Endodermal cell (in vitro differentiated cells): ENCODE results near the gene G0S2. TPM values are rescaled to one million over a fixed set of nuclear protein-coding genes. Genes with fewer than 3 reads are reported as not detected.
A peak's percentile ranks its signal among the peaks of the same experiment; 100 is the strongest.

Source experiments
- DNase-seq: peaks from one replicate; pipeline ENCODE4 v3.0.0-alpha.2; 2017
- H3K27ac ChIP-seq: 2 replicates; pipeline ENCODE4 v1.5.1; 2013; ENCODE audit warnings: mild to moderate bottlenecking, low read depth, low read length, moderate library complexity
- H3K27me3 ChIP-seq: 2 replicates; pipeline ENCODE4 v1.6.1; 2013; ENCODE audit warnings: mild to moderate bottlenecking, low read length, moderate library complexity; ENCODE audit not compliant: insufficient read depth, control insufficient read depth, poor library complexity, severe bottlenecking
- H3K36me3 ChIP-seq: 2 replicates; pipeline ENCODE4 v1.7.0; 2013; ENCODE audit warnings: mild to moderate bottlenecking, low read length, moderate library complexity; ENCODE audit not compliant: control insufficient read depth, insufficient read depth
- H3K4me1 ChIP-seq: one replicate; pipeline ENCODE4 v1.7.0; 2013; ENCODE audit warnings: low read length; ENCODE audit not compliant: control insufficient read depth, insufficient read depth
- H3K4me3 ChIP-seq: 2 replicates; pipeline ENCODE4 v1.5.1; 2013; ENCODE audit warnings: mild to moderate bottlenecking, low read length, moderate library complexity
- H3K9ac ChIP-seq: 2 replicates; pipeline ENCODE4 v1.6.1; 2013; ENCODE audit warnings: mild to moderate bottlenecking, low read length, moderate library complexity; ENCODE audit not compliant: poor library complexity, severe bottlenecking; ENCODE audit errors: extremely low read depth
- H3K9me3 ChIP-seq: 2 replicates; pipeline ENCODE4 v1.6.1; 2013; ENCODE audit warnings: mild to moderate bottlenecking, low read length, moderate library complexity; ENCODE audit not compliant: control insufficient read depth
- H3K27ac Mint-ChIP-seq: 2 replicates; pipeline ENCODE4 v1.8.0; 2020; ENCODE audit warnings: mixed read lengths
- H3K27me3 Mint-ChIP-seq: 2 replicates; pipeline ENCODE4 v1.8.0; 2021; ENCODE audit warnings: mild to moderate bottlenecking, mixed read lengths; ENCODE audit not compliant: insufficient read depth
- H3K36me3 Mint-ChIP-seq: 2 replicates; pipeline ENCODE4 v1.8.0; 2020; ENCODE audit warnings: low read depth, mixed read lengths
- H3K4me1 Mint-ChIP-seq: 2 replicates; pipeline ENCODE4 v1.8.0; 2020; ENCODE audit warnings: mixed read lengths
- H3K4me3 Mint-ChIP-seq: 2 replicates; pipeline ENCODE4 v1.8.0; 2020; ENCODE audit warnings: mild to moderate bottlenecking, moderate library complexity, mixed read lengths
- H3K9me3 Mint-ChIP-seq: 2 replicates; pipeline ENCODE4 v1.8.0; 2020; ENCODE audit warnings: mild to moderate bottlenecking, mixed read lengths
- WGBS, 2 experiments: methylation state at CpG; one replicate each; pipeline versions ENCODE4 v1.1.5 to v1.1.7; 2013; ENCODE audit warnings: missing lambda C conversion rate in 2 of 2, mixed read lengths in 1 of 2; ENCODE audit not compliant: insufficient coverage in 1 of 2, insufficient read length in 1 of 2; 5-methylcytosine and 5-hydroxymethylcytosine counted together
- total RNA-seq, 2 donors: library from RNA; stranded (reverse); fragmentation: NEBNext Ultra II Directional in 1 of 2; extraction: Animal tissue kit (Norgen Biotek cat#: 25700) in 1 of 2; gene quantifications; 2 replicates in 1 of 2; 3 replicates in 1 of 2; pipeline ENCODE4 v1.2.1, GENCODE V29; 2021
- TF ChIP-seq, protein P1 (sequence below): fragments of 200-600 bp; sonication (generic); conservative IDR thresholded peaks from 2 replicates; pipeline ENCODE4 v1.5.0; 2021; ENCODE audit warnings: antibody characterized with exemption, mild to moderate bottlenecking

G0S2 gene
- total RNA-seq, 2 donors from 2014 or later = not detected

DNA sequence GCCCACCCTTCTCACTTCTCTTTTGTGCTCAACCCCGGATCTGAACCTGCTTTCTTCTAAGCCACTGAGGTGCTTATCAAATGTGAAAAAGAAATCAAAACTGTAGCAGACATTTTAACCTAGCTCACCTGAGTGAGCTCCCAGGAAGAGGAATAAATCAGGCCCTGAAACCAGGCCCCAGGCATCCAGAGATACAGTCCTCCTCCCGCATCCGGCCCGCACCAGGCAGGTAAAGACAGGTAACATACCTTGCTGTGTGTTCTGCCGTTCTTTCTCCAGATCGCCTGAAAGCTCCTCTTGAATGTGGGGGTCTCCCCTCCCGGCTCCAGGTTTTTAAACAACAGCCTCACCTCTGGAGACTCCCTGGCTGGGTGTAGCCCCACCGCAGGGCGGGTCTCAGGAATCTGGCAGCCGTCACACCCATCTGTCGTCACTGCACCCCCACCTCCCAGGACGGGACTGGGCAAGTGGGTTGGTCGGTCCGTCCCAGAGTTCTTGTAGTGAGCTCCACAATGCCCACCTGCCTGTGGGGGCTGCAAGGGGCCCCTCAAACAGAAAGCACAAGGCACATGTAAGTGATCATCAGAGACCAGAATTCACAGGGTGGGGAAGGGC lies 23.0 kb upstream of the G0S2 start, which contains the start of gene LAMB3:
Gene LAMB3, minus strand, starts transcription at position 305 of the 615 bp plus-strand sequence. CDS start 1,481 bp downstream, outside the sequence.
- H3K4me1 ChIP-seq = peaks cover 14% of the 10 kb centered on the region
- peak within 1 kb of the TSS; percentile 91 for H3K27ac Mint-ChIP-seq

DNA sequence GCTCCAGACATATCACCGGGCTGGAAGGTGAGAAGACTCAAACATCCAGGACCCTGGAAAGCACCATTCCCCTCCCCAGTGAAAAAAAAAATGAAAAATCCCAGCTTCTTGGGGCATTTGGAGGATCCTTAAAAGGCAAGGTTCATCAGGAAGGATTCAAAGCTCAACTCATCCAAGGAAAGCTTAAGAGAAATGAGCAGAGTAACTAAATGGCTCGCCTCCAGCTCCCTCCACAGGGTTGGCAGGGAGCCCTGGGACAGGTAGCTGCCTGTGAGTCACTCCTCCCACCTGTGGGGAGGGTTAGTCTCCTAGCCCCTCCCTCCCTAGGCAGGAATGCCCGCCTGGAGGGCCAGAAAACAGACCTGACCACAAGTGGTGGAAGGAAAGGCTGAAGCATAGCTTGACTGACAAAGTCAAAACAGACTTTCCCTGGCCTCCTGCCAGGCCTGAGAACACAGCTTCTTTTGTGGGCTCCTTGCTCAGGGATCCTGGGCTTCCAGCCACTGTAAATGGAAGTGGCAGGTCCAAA lies 22.3 kb upstream of the G0S2 start:
- 53 to 78% methylated on average over 1 to 3 of the region's 3 CpGs for WGBS, 2 experiments
- Histone ChIP-seq H3K4me3 (no peak overlapping the region), H3K4me1 (peaks cover 14% of the 10 kb centered on the region), H3K27me3 (no peaks in the 10 kb centered on the region), H3K9me3 (no peaks in the 10 kb centered on the region), H3K27ac (no peak overlapping the region), H3K36me3 (no peaks in the 10 kb centered on the region), H3K9ac (no peak overlapping the region)
- Mint-ChIP-seq H3K4me3 (no peak overlapping the region), H3K27ac (peak overlapping the region; percentile 91), H3K9me3 (no peaks in the 10 kb centered on the region), H3K27me3 (peaks cover 1% of the 10 kb centered on the region), H3K36me3 (no peaks in the 10 kb centered on the region), H3K4me1 (peaks cover 37% of the 10 kb centered on the region)
- TF ChIP-seq, protein P1, sequence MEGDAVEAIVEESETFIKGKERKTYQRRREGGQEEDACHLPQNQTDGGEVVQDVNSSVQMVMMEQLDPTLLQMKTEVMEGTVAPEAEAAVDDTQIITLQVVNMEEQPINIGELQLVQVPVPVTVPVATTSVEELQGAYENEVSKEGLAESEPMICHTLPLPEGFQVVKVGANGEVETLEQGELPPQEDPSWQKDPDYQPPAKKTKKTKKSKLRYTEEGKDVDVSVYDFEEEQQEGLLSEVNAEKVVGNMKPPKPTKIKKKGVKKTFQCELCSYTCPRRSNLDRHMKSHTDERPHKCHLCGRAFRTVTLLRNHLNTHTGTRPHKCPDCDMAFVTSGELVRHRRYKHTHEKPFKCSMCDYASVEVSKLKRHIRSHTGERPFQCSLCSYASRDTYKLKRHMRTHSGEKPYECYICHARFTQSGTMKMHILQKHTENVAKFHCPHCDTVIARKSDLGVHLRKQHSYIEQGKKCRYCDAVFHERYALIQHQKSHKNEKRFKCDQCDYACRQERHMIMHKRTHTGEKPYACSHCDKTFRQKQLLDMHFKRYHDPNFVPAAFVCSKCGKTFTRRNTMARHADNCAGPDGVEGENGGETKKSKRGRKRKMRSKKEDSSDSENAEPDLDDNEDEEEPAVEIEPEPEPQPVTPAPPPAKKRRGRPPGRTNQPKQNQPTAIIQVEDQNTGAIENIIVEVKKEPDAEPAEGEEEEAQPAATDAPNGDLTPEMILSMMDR = no peak
- peak; percentile 96 for DNase-seq

More for the DNA sequence above, 23.0 kb upstream of the G0S2 start, which contains the start of gene LAMB3:
- no peaks in the 10 kb centered on the region for H3K9me3 ChIP-seq
- Mint-ChIP-seq H3K36me3 (no peaks in the 10 kb centered on the region), H3K4me3 (no peak within 1 kb of the TSS), H3K9me3 (no peaks in the 10 kb centered on the region), H3K27me3 (peaks cover 4% of the 10 kb centered on the region), H3K4me1 (peaks cover 30% of the 10 kb centered on the region)
- TF ChIP-seq, protein P1 = no peak
- DNase-seq = no peak
- H3K9ac ChIP-seq = no peak within 1 kb of the TSS
- 87 to 89% methylated on average over 13 to 14 of the region's 14 CpGs for WGBS, 2 experiments
- no peak within 1 kb of the TSS for H3K27ac ChIP-seq
- H3K4me3 ChIP-seq = no peak within 1 kb of the TSS
- H3K36me3 ChIP-seq = no peaks in the 10 kb centered on the region
- H3K27me3 ChIP-seq = no peaks in the 10 kb centered on the region

GRCh38 chr1:209653915-209654351 lies 21.3 kb upstream of the G0S2 start:
- H3K36me3 ChIP-seq = no peaks in the 10 kb centered on the region
- Mint-ChIP-seq H3K27me3 (peaks cover 1% of the 10 kb centered on the region), H3K9me3 (no peaks in the 10 kb centered on the region), H3K27ac (peak overlapping the region; percentile 87), H3K4me3 (peak overlapping the region; percentile 12), H3K36me3 (no peaks in the 10 kb centered on the region), H3K4me1 (peaks cover 47% of the 10 kb centered on the region)
- no peaks in the 10 kb centered on the region for H3K27me3 ChIP-seq
- no peak overlapping the region for H3K9ac ChIP-seq
- 93% methylated on average over 3 to 7 of the region's 7 CpGs for WGBS, 2 experiments
- H3K4me1 ChIP-seq = peaks cover 21% of the 10 kb centered on the region
- H3K27ac ChIP-seq = no peak overlapping the region
- H3K4me3 ChIP-seq = no peak overlapping the region
- DNase-seq = no peak
- H3K9me3 ChIP-seq = no peaks in the 10 kb centered on the region
- TF ChIP-seq, protein P1 = no peak
